ENCODE results near the gene PARVA. TPM values are rescaled to one million over a fixed set of nuclear protein-coding genes. Genes with fewer than 3 reads are reported as not detected.

PARVA gene
- total RNA-seq (10 to 100 TPM in 1 of 2 donors, 1 to 10 TPM in 1; 3.1 to 11.4 TPM), polyA plus RNA-seq (10 to 100 TPM; 11.0 to 11.7 TPM)

- Histone ChIP-seq H3K9ac (ENCODE audit: low read depth in 1 of 2, low read length in 2 of 2) (peak within 1 kb of the TSS; percentile 69 to 79), H3K4me1 (ENCODE audit: control insufficient read depth in 4 of 4, insufficient read depth in 4 of 4, low read length in 3 of 4) (peaks cover 0 to 10% (median 1%) of the 10 kb centered on the region in 4 donors), H3K27ac (ENCODE audit: low read depth in 1 of 2, low read length in 2 of 2) (peak within 1 kb of the TSS; percentile 91 to 93), H3K9me3 (ENCODE audit: control insufficient read depth in 4 of 4, low read length in 3 of 4) (no peaks in the 10 kb centered on the region), H3K27me3 (ENCODE audit: control insufficient read depth in 4 of 4, insufficient read depth in 4 of 4, low read length in 3 of 4) (no peaks in the 10 kb centered on the region), H3K4me3 (ENCODE audit: low read depth in 1 of 3, low read length in 3 of 3) (peak within 1 kb of the TSS; percentile 60 to 87 (median 83)), H3K36me3 (ENCODE audit: control insufficient read depth in 4 of 4, insufficient read depth in 3 of 4, low read depth in 1 of 4, low read length in 3 of 4) (peaks cover 0 to 4% (median 1%) of the 10 kb centered on the region in 4 donors)
- no peak for TF ChIP-seq TAF1 (conservative IDR thresholded peaks at IDR 0.05)
- peak; percentile 30 for TF ChIP-seq CTCF (IDR thresholded peaks at IDR 0.05; ENCODE audit: low read depth, low read length, missing input control)
- DNase-seq (ENCODE audit: low spot score): peak; percentile 40
- WGBS: 9% methylated on average over 55 of the region's 55 CpGs
These were observed at the start of gene PARVA for GRCh38 chr11:12377106-12377823. Gene PARVA (plus strand): TSS chr11:12377571. CDS start chr11:12377648, 77 bp downstream.

GRCh38 chr11:12329169-12329568 lies 48.2 kb upstream of the PARVA start:
- WGBS: 94% methylated on average over 4 of the region's 4 CpGs

More at GRCh38 chr11:12329169-12329568, 48.2 kb upstream of the PARVA start:
- Histone ChIP-seq H3K9ac (ENCODE audit: low read depth in 1 of 2, low read length in 2 of 2) (no peak overlapping the region), H3K4me1 (ENCODE audit: control insufficient read depth in 4 of 4, insufficient read depth in 4 of 4, low read length in 3 of 4) (peaks cover 0 to 7% (median 0%) of the 10 kb centered on the region in 4 donors), H3K36me3 (ENCODE audit: control insufficient read depth in 4 of 4, insufficient read depth in 3 of 4, low read depth in 1 of 4, low read length in 3 of 4) (no peaks in the 10 kb centered on the region), H3K4me3 (ENCODE audit: low read depth in 1 of 3, low read length in 3 of 3) (no peak overlapping the region), H3K9me3 (ENCODE audit: control insufficient read depth in 4 of 4, low read length in 3 of 4) (no peaks in the 10 kb centered on the region), H3K27me3 (ENCODE audit: control insufficient read depth in 4 of 4, insufficient read depth in 4 of 4, low read length in 3 of 4) (no peaks in the 10 kb centered on the region), H3K27ac (ENCODE audit: low read depth in 1 of 2, low read length in 2 of 2) (no peak overlapping the region)
- no peak for DNase-seq (ENCODE audit: low spot score)
- TF ChIP-seq EGR1 (IDR thresholded peaks at IDR 0.05; ENCODE audit: low read depth in 2 of 2) (no peak), TAF1 (conservative IDR thresholded peaks at IDR 0.05) (no peak), RXRA (IDR thresholded peaks at IDR 0.05) (no peak), NR2F2 (IDR thresholded peaks at IDR 0.05) (no peak), MAX (IDR thresholded peaks at IDR 0.05) (no peak), FOXA2 (IDR thresholded peaks at IDR 0.05) (no peak), SP1 (IDR thresholded peaks at IDR 0.05) (no peak), FOXA1 (IDR thresholded peaks at IDR 0.05) (no peak), GABPA (IDR thresholded peaks at IDR 0.05 in 1 of 2, conservative IDR thresholded peaks at IDR 0.05 in 1 of 2) (no peak), CTCF (IDR thresholded peaks at IDR 0.05; ENCODE audit: low read depth, low read length, missing input control) (no peak), YY1 (IDR thresholded peaks at IDR 0.05) (no peak), JUND (IDR thresholded peaks at IDR 0.05) (no peak), REST (IDR thresholded peaks at IDR 0.05) (no peak), ATF3 (IDR thresholded peaks at IDR 0.05) (no peak), RAD21 (IDR thresholded peaks at IDR 0.05) (no peak), ZBTB33 (IDR thresholded peaks at IDR 0.05) (no peak), HNF4G (IDR thresholded peaks at IDR 0.05) (no peak), HNF4A (conservative IDR thresholded peaks at IDR 0.05) (no peak)

Measured in liver (tissue), 9 donors.